ENCODE data around the gene RTN4R.

RTN4R gene

DNA sequence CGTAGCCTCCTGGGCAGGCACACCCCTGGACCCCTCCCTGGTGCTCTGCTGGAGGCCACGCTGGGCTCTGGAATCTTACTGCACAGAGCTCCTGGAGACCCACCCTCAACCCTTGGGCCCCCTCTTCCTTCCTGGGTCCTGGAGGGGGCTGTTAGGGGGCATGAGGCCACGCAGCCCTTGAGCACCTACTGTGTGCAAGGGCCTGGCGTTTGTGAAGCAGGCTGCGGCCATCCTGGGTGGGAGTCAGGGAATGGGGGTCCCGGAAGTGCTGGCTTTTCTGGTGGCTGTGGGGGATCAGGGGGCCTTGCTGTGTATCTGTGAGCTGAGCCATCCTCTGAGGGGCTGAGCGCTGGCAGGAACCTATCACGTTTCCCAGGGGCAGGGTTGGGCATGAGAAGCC lies 76.3 kb downstream of the RTN4R start:
- no peak for DNase-seq (ENCODE audit: low spot score)
- POLR2A ChIA-PET (ENCODE audit: low non-redundant PET): no interaction called here
- H3K27ac ChIP-seq: no peak overlapping the region
- CTCF ChIA-PET: interaction anchor here (0.5 kb wide), 1 partner anchor 227 kb away, joined by 4 read pairs; no protein-coding TSS in a partner anchor
- TF ChIP-seq, protein P1, sequence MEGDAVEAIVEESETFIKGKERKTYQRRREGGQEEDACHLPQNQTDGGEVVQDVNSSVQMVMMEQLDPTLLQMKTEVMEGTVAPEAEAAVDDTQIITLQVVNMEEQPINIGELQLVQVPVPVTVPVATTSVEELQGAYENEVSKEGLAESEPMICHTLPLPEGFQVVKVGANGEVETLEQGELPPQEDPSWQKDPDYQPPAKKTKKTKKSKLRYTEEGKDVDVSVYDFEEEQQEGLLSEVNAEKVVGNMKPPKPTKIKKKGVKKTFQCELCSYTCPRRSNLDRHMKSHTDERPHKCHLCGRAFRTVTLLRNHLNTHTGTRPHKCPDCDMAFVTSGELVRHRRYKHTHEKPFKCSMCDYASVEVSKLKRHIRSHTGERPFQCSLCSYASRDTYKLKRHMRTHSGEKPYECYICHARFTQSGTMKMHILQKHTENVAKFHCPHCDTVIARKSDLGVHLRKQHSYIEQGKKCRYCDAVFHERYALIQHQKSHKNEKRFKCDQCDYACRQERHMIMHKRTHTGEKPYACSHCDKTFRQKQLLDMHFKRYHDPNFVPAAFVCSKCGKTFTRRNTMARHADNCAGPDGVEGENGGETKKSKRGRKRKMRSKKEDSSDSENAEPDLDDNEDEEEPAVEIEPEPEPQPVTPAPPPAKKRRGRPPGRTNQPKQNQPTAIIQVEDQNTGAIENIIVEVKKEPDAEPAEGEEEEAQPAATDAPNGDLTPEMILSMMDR (conservative IDR thresholded peaks at IDR 0.05; ENCODE audit: low read depth): no peak
